Activated B cell treated with CpG ODN at 0.5 μM for 24 hours (primary cell): ENCODE measurements around the gene PCDH9. TPM values are rescaled to one million over a fixed set of nuclear protein-coding genes. Genes with fewer than 3 reads are reported as not detected.
"Not testable (repeated sequence)": the region's sequence is repeated elsewhere in the genome, so short reads cannot be mapped to it uniquely, and the experiment has no call there.

Source experiments
- ATAC-seq: fragments of 200-7000 bp; cut with Tn5 transposase; one replicate; pipeline ENCODE4 v1.10.0; 2021; ENCODE audit warnings: low read depth, mild to moderate bottlenecking, moderate library complexity
- CTCF ChIA-PET: fragments of 350-600 bp; sonication (Branson Sonifier 250); formaldehyde crosslinking; loops from one replicate; lab custom pipeline; 2021; ENCODE audit warnings: antibody characterized with exemption; lab: Charles Lee
- POLR2A ChIA-PET: fragments of 350-600 bp; sonication (Branson Sonifier 250); formaldehyde crosslinking; loops from one replicate; lab custom pipeline; 2021; ENCODE audit warnings: antibody characterized with exemption; lab: Charles Lee
- DNase-seq: peaks from one replicate; pipeline ENCODE4 v3.0.0; 2022
- H3K27ac Mint-ChIP-seq: one replicate; pipeline ENCODE4 v1.8.0; 2020; ENCODE audit warnings: mixed read lengths
- H3K27me3 Mint-ChIP-seq: one replicate; pipeline ENCODE4 v1.8.0; 2021; ENCODE audit warnings: mixed read lengths
- H3K36me3 Mint-ChIP-seq: one replicate; pipeline ENCODE4 v1.8.0; 2021; ENCODE audit warnings: low read depth, mixed read lengths
- H3K4me1 Mint-ChIP-seq: one replicate; pipeline ENCODE4 v1.8.0; 2021; ENCODE audit warnings: mixed read lengths
- H3K4me3 Mint-ChIP-seq: one replicate; pipeline ENCODE4 v1.8.0; 2020; ENCODE audit warnings: mild to moderate bottlenecking, mixed read lengths
- H3K9me3 Mint-ChIP-seq: one replicate; pipeline ENCODE4 v1.8.0; 2020; ENCODE audit warnings: mixed read lengths
- CTCF ChIP-seq: fragments of 200-600 bp; IDR thresholded peaks from one replicate; pipeline ENCODE4 v1.8.0; 2022; ENCODE audit warnings: antibody characterized with exemption, mild to moderate bottlenecking
- intact Hi-C: fragments of 100-400 bp; cut with micrococcal nuclease; formaldehyde crosslinking; loops from one replicate; pipeline ENCODE4 v1.15.1; 2024
- total RNA-seq: library from RNA; stranded (reverse); gene quantifications from 2 replicates; pipeline ENCODE4 v1.2.3, GENCODE V29; 2022

The PCDH9 gene
- total RNA-seq, 1 donor from 2014 or later: 6.4 TPM

- ChIA-PET CTCF (no interaction called here), POLR2A (no interaction called here)
- no peak overlapping the region for H3K4me3 Mint-ChIP-seq
- peaks cover 2% of the 10 kb centered on the region for H3K27me3 Mint-ChIP-seq
- no peaks in the 10 kb centered on the region for H3K36me3 Mint-ChIP-seq
- DNase-seq (no peak), ATAC-seq (no peak)
- peaks cover 4% of the 10 kb centered on the region for H3K9me3 Mint-ChIP-seq
- intact Hi-C loops: no loop called here
- no peaks in the 10 kb centered on the region for H3K4me1 Mint-ChIP-seq
- no peak overlapping the region for H3K27ac Mint-ChIP-seq
- no peak for TF ChIP-seq CTCF
Measured at GRCh38 chr13:66262330-66262729, 967.8 kb downstream of the PCDH9 start.

GRCh38 chr13:66259426-66259825, 970.7 kb downstream of the PCDH9 start:
- H3K27me3 Mint-ChIP-seq, H3K4me3 Mint-ChIP-seq, H3K36me3 Mint-ChIP-seq, intact Hi-C loops, H3K27ac Mint-ChIP-seq, H3K4me1 Mint-ChIP-seq, POLR2A ChIA-PET, H3K9me3 Mint-ChIP-seq, ATAC-seq, DNase-seq, CTCF ChIA-PET: not testable (repeated sequence)
